ENCODE data around the gene RGP1. TPM values are rescaled to one million over a fixed set of nuclear protein-coding genes. Genes with fewer than 3 reads are reported as not detected.
A peak's percentile ranks its signal among the peaks of the same experiment; 100 is the strongest.

Gene RGP1
- polyA plus RNA-seq, 1 experiment = 19.7 TPM

- Histone ChIP-seq H3K27me3 (ENCODE audit: control insufficient read depth, insufficient read depth, low read length) (no peaks in the 10 kb centered on the region), H3K4me3 (ENCODE audit: low read depth, low read length) (peak overlapping the region; percentile 83), H3K36me3 (ENCODE audit: control insufficient read depth, insufficient read depth, low read length) (peaks cover 25% of the 10 kb centered on the region)
- CTCF ChIA-PET = interaction anchor here (1.0 to 6.5 kb wide), 9 partner anchors 21 to 129 kb away, joined by 3 to 74 read pairs (median 3); partner anchors contain the start of genes CCDC107, MSMP and RMRP
- DNase-seq (ENCODE audit: low read depth) = no peak
- TF ChIP-seq CTCF (IDR thresholded peaks at IDR 0.05; ENCODE audit: insufficient read depth, low read depth, low read length) = no peak
- POLR2A ChIA-PET = interaction anchor here (0.5 to 1.8 kb wide), 7 partner anchors 14 to 664 kb away, joined by 3 to 24 read pairs (median 11); partner anchors contain the start of genes GBA2 and RGP1
These were observed 16.1 kb upstream of the RGP1 start for GRCh38 chr9:35732800-35733541.

GRCh38 chr9:35734096-35734495 lies 15.0 kb upstream of the RGP1 start:
- no peaks in the 10 kb centered on the region for H3K27me3 ChIP-seq (ENCODE audit: control insufficient read depth, insufficient read depth, low read length)
- peaks cover 29% of the 10 kb centered on the region for H3K36me3 ChIP-seq (ENCODE audit: control insufficient read depth, insufficient read depth, low read length)
- H3K4me3 ChIP-seq (ENCODE audit: low read depth, low read length) = no peak overlapping the region
- CTCF ChIA-PET = interaction anchor here (0.7 to 5.8 kb wide), 6 partner anchors 8 to 185 kb away, joined by 3 to 78 read pairs (median 3); partner anchors contain the start of genes GBA2, MSMP and RGP1
- POLR2A ChIA-PET = no interaction called here
- no peak for TF ChIP-seq CTCF (IDR thresholded peaks at IDR 0.05; ENCODE audit: insufficient read depth, low read depth, low read length)
- no peak for DNase-seq (ENCODE audit: low read depth)

GRCh38 chr9:35736201-35736633 lies 12.9 kb upstream of the RGP1 start:
- no peak overlapping the region for H3K4me3 ChIP-seq (ENCODE audit: low read depth, low read length)
- ChIA-PET POLR2A (no interaction called here), CTCF (interaction anchor here (0.8 to 5.8 kb wide), 15 partner anchors 10 to 146 kb away, joined by 3 to 78 read pairs (median 3); partner anchors contain the start of genes GBA2, RGP1 and SPAG8)
- peaks cover 43% of the 10 kb centered on the region for H3K36me3 ChIP-seq (ENCODE audit: control insufficient read depth, insufficient read depth, low read length)
- no peaks in the 10 kb centered on the region for H3K27me3 ChIP-seq (ENCODE audit: control insufficient read depth, insufficient read depth, low read length)
- DNase-seq (ENCODE audit: low read depth) = no peak
- TF ChIP-seq CTCF (IDR thresholded peaks at IDR 0.05; ENCODE audit: insufficient read depth, low read depth, low read length) = peak; percentile 95

- Histone ChIP-seq H3K4me3 (ENCODE audit: low read depth, low read length) (no peak overlapping the region), H3K27me3 (ENCODE audit: control insufficient read depth, insufficient read depth, low read length) (no peaks in the 10 kb centered on the region), H3K36me3 (ENCODE audit: control insufficient read depth, insufficient read depth, low read length) (peaks cover 47% of the 10 kb centered on the region)
- POLR2A ChIA-PET = interaction anchor here (0.6 to 1.2 kb wide), 2 partner anchors 9 to 41 kb away, joined by 4 to 5 read pairs; no protein-coding TSS in a partner anchor
- CTCF ChIA-PET = interaction anchor here (0.6 to 5.8 kb wide), 5 partner anchors 10 to 91 kb away, joined by 3 to 78 read pairs (median 3); partner anchors contain the start of genes GBA2 and RGP1
- no peak for TF ChIP-seq CTCF (IDR thresholded peaks at IDR 0.05; ENCODE audit: insufficient read depth, low read depth, low read length)
- DNase-seq (ENCODE audit: low read depth) = no peak
These were observed 11.9 kb upstream of the RGP1 start for GRCh38 chr9:35737143-35737542.

DNA sequence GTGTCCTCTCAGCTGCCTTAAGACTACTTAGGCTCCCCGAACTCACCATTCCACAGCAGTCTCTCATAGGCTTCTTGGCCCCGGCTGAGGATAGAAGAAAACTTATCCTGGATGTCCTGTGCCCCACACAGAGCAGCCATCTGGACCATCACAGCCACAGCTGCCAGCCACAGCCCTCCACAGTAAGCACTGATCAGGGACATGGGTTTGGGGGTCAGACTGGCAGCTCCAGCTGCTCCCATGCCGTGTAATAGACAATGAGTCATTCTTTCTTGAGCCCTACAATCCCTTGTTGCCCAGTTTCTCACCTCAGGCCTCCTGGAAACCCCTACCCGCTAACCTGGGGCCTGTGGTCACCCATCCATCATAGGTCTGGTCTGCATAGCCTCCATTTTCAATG lies 10.9 kb upstream of the RGP1 start:
- TF ChIP-seq CTCF (IDR thresholded peaks at IDR 0.05; ENCODE audit: insufficient read depth, low read depth, low read length) = no peak
- ChIA-PET CTCF (interaction anchor here (0.6 to 5.8 kb wide), 7 partner anchors 9 to 88 kb away, joined by 3 to 78 read pairs (median 3); partner anchors contain the start of genes GBA2 and RGP1), POLR2A (interaction anchor here (1.2 kb wide), 1 partner anchor 10 kb away, joined by 5 read pairs; no protein-coding TSS in a partner anchor)
- no peak overlapping the region for H3K4me3 ChIP-seq (ENCODE audit: low read depth, low read length)
- DNase-seq (ENCODE audit: low read depth) = no peak
- H3K27me3 ChIP-seq (ENCODE audit: control insufficient read depth, insufficient read depth, low read length) = no peaks in the 10 kb centered on the region
- peaks cover 47% of the 10 kb centered on the region for H3K36me3 ChIP-seq (ENCODE audit: control insufficient read depth, insufficient read depth, low read length)
